Fibroblast of mammary gland (primary cell): Measurements from ENCODE around the gene ANAPC7.

Experiments used
- DNase-seq: peaks from one replicate; pipeline ENCODE4 v3.0.0-alpha.2; 2010; ENCODE audit warnings: low read depth
- H3K4me3 ChIP-seq: 2 replicates; pipeline ENCODE4 v1.5.1; 2011; ENCODE audit warnings: low read depth, mild to moderate bottlenecking, low read length, moderate library complexity; ENCODE audit not compliant: control insufficient read depth
- CTCF ChIP-seq: conservative IDR thresholded peaks from 2 replicates; pipeline ENCODE4 v1.5.1; 2011; ENCODE audit warnings: low read depth, low read length, inconsistent platforms; ENCODE audit not compliant: control insufficient read depth, insufficient read depth

ANAPC7 gene

GRCh38 chr12:110353211-110353965 lies 50.1 kb downstream of the ANAPC7 start:
- H3K4me3 ChIP-seq = no peak overlapping the region
- no peak for DNase-seq
- TF ChIP-seq CTCF = no peak

- H3K4me3 ChIP-seq = no peak overlapping the region
- DNase-seq = no peak
- TF ChIP-seq CTCF = no peak
Measured at GRCh38 chr12:110352401-110352800, 51.1 kb downstream of the ANAPC7 start.

GRCh38 chr12:110351119-110351518 lies 52.4 kb downstream of the ANAPC7 start:
- no peak overlapping the region for H3K4me3 ChIP-seq
- TF ChIP-seq CTCF = no peak
- no peak for DNase-seq

GRCh38 chr12:110349514-110350151 lies 53.9 kb downstream of the ANAPC7 start:
- no peak for DNase-seq
- no peak overlapping the region for H3K4me3 ChIP-seq
- no peak for TF ChIP-seq CTCF

- DNase-seq = no peak
- no peak overlapping the region for H3K4me3 ChIP-seq
- TF ChIP-seq CTCF = no peak
Measured at GRCh38 chr12:110349096-110349495, 54.4 kb downstream of the ANAPC7 start.

- no peak for DNase-seq
- no peak for TF ChIP-seq CTCF
- no peak overlapping the region for H3K4me3 ChIP-seq
Measured at GRCh38 chr12:110348431-110349059, 55.0 kb downstream of the ANAPC7 start.
